BE2C (cell line): ENCODE results near the gene ERP29.
"Not testable (repeated sequence)": the region's sequence is repeated elsewhere in the genome, so short reads cannot be mapped to it uniquely, and the experiment has no call there.

Experiments
- DNase-seq: peaks from one replicate; pipeline ENCODE4 v3.0.0-alpha.2; 2020
- H3K27me3 ChIP-seq: fragments of 250-450 bp; sonication (Bioruptor Pico); 2 replicates; pipeline ENCODE4 v1.5.1; 2020; ENCODE audit warnings: mild to moderate bottlenecking
- H3K36me3 ChIP-seq: fragments of 250-450 bp; sonication (Bioruptor Pico); 2 replicates; pipeline ENCODE4 v1.5.1; 2020; ENCODE audit warnings: mild to moderate bottlenecking
- H3K4me1 ChIP-seq: fragments of 250-450 bp; sonication (Bioruptor Pico); 2 replicates; pipeline ENCODE4 v1.5.1; 2020
- H3K4me3 ChIP-seq: 2 replicates; pipeline ENCODE4 v1.5.1; 2011; ENCODE audit warnings: low read depth, low read length
- H3K9me3 ChIP-seq: fragments of 250-450 bp; sonication (Bioruptor Pico); 2 replicates; pipeline ENCODE4 v1.5.1; 2020
- CTCF ChIP-seq: IDR thresholded peaks from 2 replicates; pipeline ENCODE4 v1.5.1; 2012; ENCODE audit warnings: mild to moderate bottlenecking, low read depth, low read length

ERP29 gene

GRCh38 chr12:111991946-111992345 lies 21.3 kb upstream of the ERP29 start:
- no peak for TF ChIP-seq CTCF
- H3K4me3 ChIP-seq = no peak overlapping the region
- no peaks in the 10 kb centered on the region for H3K27me3 ChIP-seq
- no peaks in the 10 kb centered on the region for H3K36me3 ChIP-seq
- 0 out of 2 replicates have a peak, but pooled peaks cover 5% of the 10 kb centered on the region for H3K4me1 ChIP-seq
- DNase-seq = no peak
- H3K9me3 ChIP-seq = no peaks in the 10 kb centered on the region

DNA sequence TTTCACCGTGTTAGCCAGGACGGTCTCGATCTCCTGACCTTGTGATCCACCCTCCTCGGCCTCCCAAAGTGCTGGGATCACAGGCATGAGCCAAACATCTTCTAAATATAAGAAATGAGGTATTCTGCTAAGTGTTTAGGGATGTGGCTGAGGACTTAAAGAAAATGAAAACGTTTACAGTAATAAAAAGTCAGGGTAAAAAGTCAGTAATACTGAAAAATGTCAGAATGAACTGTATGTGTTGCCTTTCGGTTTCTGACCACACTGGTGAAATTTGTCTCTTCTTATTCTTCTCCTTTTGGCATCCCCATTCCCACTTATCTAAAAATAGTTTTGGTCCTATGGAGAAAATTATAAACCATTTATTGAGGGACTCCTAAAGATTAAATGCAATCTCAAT lies 20.8 kb upstream of the ERP29 start:
- H3K9me3 ChIP-seq = no peaks in the 10 kb centered on the region
- no peak for DNase-seq
- TF ChIP-seq CTCF = no peak
- 0 out of 2 replicates have a peak, but pooled peaks cover 5% of the 10 kb centered on the region for H3K4me1 ChIP-seq
- no peak overlapping the region for H3K4me3 ChIP-seq
- H3K36me3 ChIP-seq = no peaks in the 10 kb centered on the region
- no peaks in the 10 kb centered on the region for H3K27me3 ChIP-seq

GRCh38 chr12:111993292-111994150 lies 19.7 kb upstream of the ERP29 start:
- DNase-seq = no peak
- no peak overlapping the region for H3K4me3 ChIP-seq

DNA sequence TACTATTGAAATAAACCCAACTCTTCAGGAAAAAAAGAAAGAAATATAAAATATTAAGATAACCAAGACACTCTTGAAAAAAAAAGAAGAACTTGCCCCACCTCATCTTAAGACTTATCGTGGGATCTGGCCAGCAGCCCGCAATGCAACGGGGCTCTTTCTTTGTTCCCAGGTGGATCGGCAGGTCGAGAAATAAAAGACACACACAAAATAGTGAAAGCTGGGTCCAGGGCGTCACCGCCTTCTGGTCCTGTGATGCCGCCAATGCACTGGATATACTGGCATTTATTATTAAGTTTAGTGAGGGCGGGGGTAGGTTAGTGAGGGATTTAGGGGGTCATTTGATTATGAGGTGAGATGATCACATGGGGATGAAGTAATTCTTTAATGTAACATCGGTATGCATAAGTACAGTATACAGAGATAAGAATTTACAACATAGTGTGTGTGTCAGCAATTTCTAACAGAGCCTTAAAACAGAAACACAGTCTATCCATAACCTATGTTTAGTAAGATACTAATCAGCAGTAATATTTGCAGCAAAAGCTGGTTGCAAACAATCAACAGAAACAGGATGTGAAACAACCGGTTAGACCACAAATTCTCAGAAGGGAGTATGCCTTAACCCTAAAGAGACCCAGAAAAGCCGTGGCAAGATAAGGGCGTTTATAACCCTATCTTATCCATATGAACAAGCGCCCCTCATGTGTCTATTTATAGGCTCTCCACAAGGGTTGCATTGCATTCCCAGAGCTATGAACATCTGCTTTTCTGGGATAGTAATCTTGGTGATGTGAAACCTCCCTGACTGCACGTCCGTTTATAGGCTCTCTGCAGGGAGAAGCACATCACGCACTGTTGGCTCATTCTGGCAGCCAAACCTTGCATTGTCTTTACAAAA lies 18.8 kb upstream of the ERP29 start:
- DNase-seq = peak; percentile 16
- not testable (repeated sequence) for H3K27me3 ChIP-seq, H3K36me3 ChIP-seq, H3K4me1 ChIP-seq, H3K9me3 ChIP-seq
- peak overlapping the region; percentile 24 for H3K4me3 ChIP-seq

More at GRCh38 chr12:111993292-111994150, 19.7 kb upstream of the ERP29 start:
- 0 out of 2 replicates have a peak, but pooled peaks cover 5% of the 10 kb centered on the region for H3K4me1 ChIP-seq
- H3K9me3 ChIP-seq = no peaks in the 10 kb centered on the region
- no peaks in the 10 kb centered on the region for H3K36me3 ChIP-seq
- no peak for TF ChIP-seq CTCF
- no peaks in the 10 kb centered on the region for H3K27me3 ChIP-seq

GRCh38 chr12:111995782-111996480 lies 17.3 kb upstream of the ERP29 start:
- 0 out of 2 replicates have a peak, but pooled peaks cover 5% of the 10 kb centered on the region for H3K4me1 ChIP-seq
- no peaks in the 10 kb centered on the region for H3K27me3 ChIP-seq
- TF ChIP-seq CTCF = no peak
- no peaks in the 10 kb centered on the region for H3K36me3 ChIP-seq
- H3K4me3 ChIP-seq = no peak overlapping the region
- no peaks in the 10 kb centered on the region for H3K9me3 ChIP-seq
- no peak for DNase-seq

- H3K36me3 ChIP-seq = no peaks in the 10 kb centered on the region
- H3K27me3 ChIP-seq = no peaks in the 10 kb centered on the region
- no peak for DNase-seq
- H3K4me3 ChIP-seq = no peak overlapping the region
- 0 out of 2 replicates have a peak, but pooled peaks cover 5% of the 10 kb centered on the region for H3K4me1 ChIP-seq
- TF ChIP-seq CTCF = no peak
- H3K9me3 ChIP-seq = no peaks in the 10 kb centered on the region
Observed at GRCh38 chr12:111997300-111997699, 15.9 kb upstream of the ERP29 start.
